ENCODE results near the gene SHISA9.

GRCh38 chr16:13093661-13094060 lies 192.3 kb downstream of the SHISA9 start:
- TF ChIP-seq CTCF (IDR thresholded peaks at IDR 0.05) (no peak), POLR2A (IDR thresholded peaks at IDR 0.05; ENCODE audit: low read depth) (no peak)

Data from esophagus muscularis mucosa (tissue), 3 donors.